Endothelial cell of umbilical vein (primary cell): ENCODE data around the gene SYMPK. TPM values are rescaled to one million over a fixed set of nuclear protein-coding genes. Genes with fewer than 3 reads are reported as not detected.

Experiments
- BruUV-seq: library from RNA; stranded (reverse); fragments of 400-500 nt; replicated peaks from 2 replicates; lab custom pipeline; 2021; lab: Mats Ljungman, UMichigan
- CTCF ChIA-PET: fragments of 300-600, 350-600 bp; sonication (Branson Sonifier 250); formaldehyde crosslinking; loops from one replicate; lab custom pipeline; 2021; ENCODE audit warnings: antibody characterized with exemption, inconsistent platforms; lab: Charles Lee
- POLR2A ChIA-PET: fragments of 300-600, 350-600 bp; sonication (Branson Sonifier 250); formaldehyde crosslinking; loops from one replicate; lab custom pipeline; 2021; ENCODE audit warnings: antibody characterized with exemption, inconsistent platforms; lab: Charles Lee
- DNase-seq: peaks from one replicate; pipeline ENCODE4 v3.0.0-alpha.2; 2011; ENCODE audit warnings: low read depth, low spot score
- FAIRE-seq: peaks from 2 replicates; lab custom pipeline; 2011; peaks lifted over from hg19 to GRCh38; lab: Jason Lieb, UNC
- H2AFZ ChIP-seq: 2 replicates; pipeline ENCODE4 v1.6.0; 2012; ENCODE audit warnings: low read depth, low read length, control low read depth, inconsistent platforms
- H3K27ac ChIP-seq: 2 replicates; pipeline ENCODE4 v1.5.1; 2011; ENCODE audit warnings: low read depth, mild to moderate bottlenecking, control low read depth, low read length, moderate library complexity; ENCODE audit not compliant: insufficient read depth
- H3K27me3 ChIP-seq, 2 experiments: 2 replicates each; pipeline versions ENCODE4 v1.6.0 to v1.6.1; 2011; ENCODE audit warnings: low read length in 2 of 2, mixed read lengths in 1 of 2; ENCODE audit not compliant: control insufficient read depth in 2 of 2, insufficient read depth in 2 of 2
- H3K36me3 ChIP-seq, 2 experiments: 2 replicates in 1 of 2; 3 replicates in 1 of 2; pipeline ENCODE4 v1.5.1; 2011; ENCODE audit warnings: low read length in 2 of 2, mild to moderate bottlenecking in 1 of 2, moderate library complexity in 1 of 2; ENCODE audit not compliant: control insufficient read depth in 2 of 2, insufficient read depth in 2 of 2; ENCODE audit errors: extremely low read depth in 1 of 2
- H3K4me1 ChIP-seq: 3 replicates; pipeline ENCODE4 v1.5.1; 2011; ENCODE audit warnings: mild to moderate bottlenecking, low read length; ENCODE audit not compliant: control insufficient read depth, insufficient read depth; ENCODE audit errors: extremely low read depth
- H3K4me2 ChIP-seq: 2 replicates; pipeline ENCODE4 v1.6.1; 2011; ENCODE audit warnings: low read length, control low read depth, mixed read lengths; ENCODE audit not compliant: insufficient read depth
- H3K4me3 ChIP-seq, 3 experiments: fragments of 200-600 bp in 1 of 3; sonication (generic), shearing (Covaris generic) in 1 of 3; replicated peaks in 1 of 3; 2 replicates each; pipeline ENCODE4 v1.5.1; 2011 to 2016; ENCODE audit warnings: control low read depth in 3 of 3, low read length in 3 of 3, mild to moderate bottlenecking in 2 of 3, inconsistent platforms in 1 of 3, low read depth in 1 of 3, moderate library complexity in 1 of 3; ENCODE audit not compliant: insufficient read depth in 1 of 3
- H3K79me2 ChIP-seq: 2 replicates; pipeline ENCODE4 v1.6.0; 2012; ENCODE audit warnings: low read length, inconsistent platforms; ENCODE audit not compliant: control insufficient read depth, insufficient read depth
- H3K9ac ChIP-seq: replicated peaks from 2 replicates; pipeline ENCODE3; 2011; ENCODE audit warnings: low read length, control low read depth; ENCODE audit not compliant: insufficient read depth; ENCODE audit errors: extremely low read depth
- H3K9me1 ChIP-seq: replicated peaks from 3 replicates; pipeline ENCODE4 v1.6.0; 2011; ENCODE audit warnings: mild to moderate bottlenecking, low read length; ENCODE audit not compliant: control insufficient read depth, insufficient read depth; ENCODE audit errors: extremely low read depth
- H3K9me3 ChIP-seq: replicated peaks from 2 replicates; pipeline ENCODE4 v1.5.1; 2012; ENCODE audit warnings: low read length, inconsistent platforms; ENCODE audit not compliant: control insufficient read depth, insufficient read depth
- H4K20me1 ChIP-seq: replicated peaks from 2 replicates; pipeline ENCODE3; 2011; ENCODE audit warnings: mild to moderate bottlenecking, low read length; ENCODE audit not compliant: control insufficient read depth, insufficient read depth; ENCODE audit errors: extremely low read depth
- CTCF ChIP-seq, 2 donors: IDR thresholded peaks; 1 replicate in 1 of 2; 2 replicates in 1 of 2; pipeline ENCODE4 v1.5.1; 2011; ENCODE audit warnings: low read length in 2 of 2, mild to moderate bottlenecking in 2 of 2, moderate library complexity in 2 of 2, control low read depth in 1 of 2, inconsistent platforms in 1 of 2, low read depth in 1 of 2; ENCODE audit not compliant: insufficient read depth in 1 of 2; ENCODE audit errors: extremely low read depth in 1 of 2
- EZH2 ChIP-seq: IDR thresholded peaks from 2 replicates; pipeline ENCODE4 v1.6.1; 2012; ENCODE audit warnings: borderline replicate concordance, low read depth, mild to moderate bottlenecking, moderate library complexity, low read length, inconsistent platforms; ENCODE audit not compliant: severe bottlenecking
- FOS ChIP-seq: IDR thresholded peaks from 2 replicates; pipeline ENCODE4 v1.6.1; 2011; ENCODE audit warnings: mild to moderate bottlenecking, low read length, moderate library complexity, borderline replicate concordance; ENCODE audit not compliant: insufficient read depth
- GATA2 ChIP-seq: IDR thresholded peaks from 2 replicates; pipeline ENCODE4 v1.7.0; 2011; ENCODE audit warnings: low read depth, mild to moderate bottlenecking, moderate library complexity, mixed read lengths, low read length; ENCODE audit not compliant: insufficient read length, insufficient read depth
- JUN ChIP-seq: IDR thresholded peaks from 2 replicates; pipeline ENCODE4 v1.6.1; 2011; ENCODE audit warnings: borderline replicate concordance, low read depth; ENCODE audit not compliant: insufficient read length, insufficient read depth
- MAX ChIP-seq: IDR thresholded peaks from 2 replicates; pipeline ENCODE4 v1.6.1; 2011; ENCODE audit not compliant: insufficient read depth, insufficient read length
- MYC ChIP-seq: IDR thresholded peaks from one replicate; pipeline ENCODE4 v1.6.1; 2011; ENCODE audit warnings: mild to moderate bottlenecking, low read depth, low read length
- POLR2A ChIP-seq: IDR thresholded peaks from 2 replicates; pipeline ENCODE4 v1.6.1; 2012; ENCODE audit warnings: low read depth, mild to moderate bottlenecking, control low read depth, low read length
- POLR2AphosphoS5 ChIP-seq: IDR thresholded peaks from 2 replicates; pipeline ENCODE4 v1.6.1; 2012; ENCODE audit warnings: low read depth, mild to moderate bottlenecking, control low read depth, low read length, moderate library complexity; ENCODE audit not compliant: insufficient read depth
- dilution Hi-C: fragments of 300-500 bp; cut with MboI; formaldehyde crosslinking; loops from one replicate; pipeline ENCODE4 v1.15.0; 2019; ENCODE audit warnings: low sequenced_read_pairs; ENCODE audit not compliant: extremely low pct_ligation_motif_present
- intact Hi-C: fragments of 100-400 bp; cut with micrococcal nuclease; formaldehyde crosslinking; loops from one replicate; pipeline ENCODE4 v1.10.0; 2022
- polyA plus RNA-seq, 4 experiments: library from polyadenylated mRNA; depleted of rRNA in 3 of 4; stranded (reverse) in 3 of 4; unstranded in 1 of 4; fragments of >200 nt; gene quantifications; 2 replicates each; pipeline versions ENCODE4 v1.2.1 to v1.2.3, GENCODE V29; 2011 to 2012; ENCODE audit warnings: missing spikeins in 1 of 4
- total RNA-seq: library from RNA; stranded (reverse); gene quantifications from 2 replicates; pipeline ENCODE4 v1.2.3, GENCODE V29; 2021

Gene SYMPK
- total and polyA plus RNA-seq, 2 donors (not counting 3 experiments of a cell fraction or from before 2014, with no cell fraction given) = 89.8 to 95.7 TPM

- no peaks in the 10 kb centered on the region for H3K36me3 ChIP-seq
- BruUV-seq = TSS peak; percentile 18
- dilution Hi-C loops (no loop called here), intact Hi-C loops (loop anchor here (1.0 kb wide), 3 partner anchors 21 to 131 kb away; partner anchors contain the start of gene SYMPK)
- ChIA-PET CTCF (interaction anchor here (1.4 to 3.3 kb wide), 2 partner anchors 20 to 67 kb away, joined by 8 to 21 read pairs; partner anchors contain the start of genes FOXA3 and SYMPK), POLR2A (no interaction called here)
- peaks cover 10% of the 10 kb centered on the region for H3K4me1 ChIP-seq
- H3K4me2 ChIP-seq = no peak overlapping the region
- DNase-seq (no peak), FAIRE-seq (no peak)
- TF ChIP-seq POLR2A (no peak), CTCF (IDR thresholded peaks at IDR 0.05; ENCODE audit: extremely low read depth in 1 of 2, insufficient read depth in 1 of 2, low read depth in 1 of 2, low read length in 2 of 2) (no peak), GATA2 (no peak), MYC (no peak), FOS (no peak), EZH2 (no peak), MAX (no peak), POLR2AphosphoS5 (no peak), JUN (no peak)
- H3K9ac ChIP-seq = no peak overlapping the region
- H3K27ac ChIP-seq = no peak overlapping the region
- H3K9me3 ChIP-seq = no peaks in the 10 kb centered on the region
- H4K20me1 ChIP-seq = no peaks in the 10 kb centered on the region
- no peak overlapping the region for H3K4me3 ChIP-seq
- H2AFZ ChIP-seq = no peak overlapping the region
- no peaks in the 10 kb centered on the region for H3K9me1 ChIP-seq
- H3K27me3 ChIP-seq = no peaks in the 10 kb centered on the region
- H3K79me2 ChIP-seq = peaks cover 3% of the 10 kb centered on the region
Observed at GRCh38 chr19:45883881-45884681, 21.1 kb upstream of the SYMPK start.
